IMR-90 (cell line): ENCODE results near the gene PARVB. TPM values are rescaled to one million over a fixed set of nuclear protein-coding genes. Genes with fewer than 3 reads are reported as not detected.

ENCODE experiments used
- ATAC-seq: fragments of 200-7000 bp; cut with Tn5 transposase; 2 replicates; pipeline ENCODE4 v1.9.1; 2020; ENCODE audit warnings: low read depth, mild to moderate bottlenecking, moderate library complexity
- BruUV-seq: library from RNA; stranded (reverse); fragments of 400-500 nt; replicated peaks from 2 replicates; lab custom pipeline; 2021; lab: Mats Ljungman, UMichigan
- CTCF ChIA-PET: fragments of 300-600 bp; formaldehyde crosslinking; extraction: SDS; loops from one replicate; lab custom pipeline; 2021; ENCODE audit warnings: antibody characterized with exemption; lab: Yijun Ruan, JAX
- POLR2A ChIA-PET: fragments of 300-600 bp; sonication (Branson Sonifier 250); formaldehyde crosslinking; loops from one replicate; lab custom pipeline; 2022; ENCODE audit warnings: antibody characterized with exemption; ENCODE audit not compliant: unreplicated experiment; lab: Charles Lee
- DNase-seq: peaks from one replicate; pipeline ENCODE4 v3.0.0; 2013
- H2AFZ ChIP-seq: replicated peaks from 2 replicates; pipeline ENCODE3; 2013; ENCODE audit warnings: low read length, mild to moderate bottlenecking; ENCODE audit not compliant: poor library complexity
- H2AK5ac ChIP-seq: 2 replicates; pipeline ENCODE4 v1.6.1; 2013; ENCODE audit warnings: low read depth, low read length, inconsistent platforms
- H2AK9ac ChIP-seq: replicated peaks from 2 replicates; pipeline ENCODE3; 2013; ENCODE audit warnings: mild to moderate bottlenecking, low read depth, low read length, moderate library complexity; ENCODE audit not compliant: poor library complexity
- H2BK120ac ChIP-seq: 2 replicates; pipeline ENCODE4 v1.6.1; 2013; ENCODE audit warnings: low read depth, low read length, inconsistent platforms
- H2BK15ac ChIP-seq: 3 replicates; pipeline ENCODE4 v1.6.1; 2013; ENCODE audit warnings: low read depth, low read length, inconsistent platforms
- H2BK20ac ChIP-seq: 2 replicates; pipeline ENCODE4 v1.6.1; 2013; ENCODE audit warnings: low read depth, mild to moderate bottlenecking, inconsistent platforms, low read length, moderate library complexity
- H2BK5ac ChIP-seq: 2 replicates; pipeline ENCODE4 v1.6.1; 2013; ENCODE audit warnings: mild to moderate bottlenecking, low read depth, low read length, inconsistent platforms; ENCODE audit not compliant: poor library complexity, severe bottlenecking
- H3K14ac ChIP-seq: replicated peaks from 2 replicates; pipeline ENCODE4 v1.6.1; 2013; ENCODE audit warnings: low read depth, low read length, inconsistent platforms
- H3K18ac ChIP-seq: 2 replicates; pipeline ENCODE4 v1.6.1; 2013; ENCODE audit warnings: low read depth, low read length, control low read depth
- H3K23ac ChIP-seq: 2 replicates; pipeline ENCODE4 v1.6.1; 2013; ENCODE audit warnings: low read depth, low read length, inconsistent platforms
- H3K27ac ChIP-seq: 2 replicates; pipeline ENCODE4 v1.5.1; 2013; ENCODE audit warnings: mild to moderate bottlenecking, control low read depth, low read length; ENCODE audit not compliant: insufficient read depth
- H3K27me3 ChIP-seq: 2 replicates; pipeline ENCODE4 v1.6.1; 2013; ENCODE audit warnings: low read length; ENCODE audit not compliant: control insufficient read depth, insufficient read depth
- H3K36me3 ChIP-seq: 2 replicates; pipeline ENCODE4 v1.6.1; 2013; ENCODE audit warnings: low read length, mixed read lengths; ENCODE audit not compliant: control insufficient read depth, insufficient read depth
- H3K4ac ChIP-seq: 2 replicates; pipeline ENCODE4 v1.6.1; 2013; ENCODE audit warnings: low read depth, low read length, inconsistent platforms
- H3K4me1 ChIP-seq: 2 replicates; pipeline ENCODE4 v1.6.1; 2013; ENCODE audit warnings: low read length, mixed read lengths; ENCODE audit not compliant: control insufficient read depth, insufficient read depth
- H3K4me2 ChIP-seq: 2 replicates; pipeline ENCODE4 v1.6.1; 2013; ENCODE audit warnings: low read depth, mild to moderate bottlenecking, control low read depth, low read length, moderate library complexity
- H3K4me3 ChIP-seq: 2 replicates; pipeline ENCODE4 v1.5.1; 2013; ENCODE audit warnings: low read depth, mild to moderate bottlenecking, control low read depth, low read length, moderate library complexity; ENCODE audit not compliant: insufficient read depth
- H3K56ac ChIP-seq: 2 replicates; pipeline ENCODE4 v1.6.1; 2013; ENCODE audit warnings: low read length, inconsistent platforms; ENCODE audit not compliant: insufficient read depth; ENCODE audit errors: extremely low read depth
- H3K79me1 ChIP-seq, 2 experiments: 2 replicates each; pipeline ENCODE4 v1.6.1; 2013; ENCODE audit warnings: low read length in 2 of 2, inconsistent platforms in 1 of 2, low read depth in 1 of 2
- H3K9ac ChIP-seq: 2 replicates; pipeline ENCODE4 v1.6.1; 2013; ENCODE audit warnings: low read depth, low read length, control low read depth
- H3K9me1 ChIP-seq: 2 replicates; pipeline ENCODE4 v1.6.1; 2013; ENCODE audit warnings: low read length, inconsistent platforms; ENCODE audit not compliant: insufficient read depth
- H3K9me3 ChIP-seq: 2 replicates; pipeline ENCODE4 v1.6.1; 2013; ENCODE audit warnings: low read length; ENCODE audit not compliant: control insufficient read depth, insufficient read depth
- H4K20me1 ChIP-seq: 2 replicates; pipeline ENCODE4 v1.6.1; 2013; ENCODE audit warnings: low read length, inconsistent platforms; ENCODE audit not compliant: insufficient read depth
- H4K5ac ChIP-seq: 2 replicates; pipeline ENCODE4 v1.6.1; 2013; ENCODE audit warnings: mild to moderate bottlenecking, low read depth, low read length, control low read depth
- H4K8ac ChIP-seq, 2 experiments: 2 replicates each; pipeline ENCODE4 v1.6.1; 2013; ENCODE audit warnings: low read depth in 2 of 2, low read length in 2 of 2, control low read depth in 1 of 2, inconsistent platforms in 1 of 2
- H4K91ac ChIP-seq: 2 replicates; pipeline ENCODE4 v1.6.1; 2013; ENCODE audit warnings: low read depth, low read length, inconsistent platforms; ENCODE audit not compliant: insufficient read depth
- BHLHE40 ChIP-seq: fragments of 150-350 bp; IDR thresholded peaks from 2 replicates; pipeline ENCODE4 v1.6.1; 2016; ENCODE audit warnings: mild to moderate bottlenecking, low read depth, low read length
- CEBPB ChIP-seq: IDR thresholded peaks from 2 replicates; pipeline ENCODE4 v1.6.1; 2012; ENCODE audit warnings: low read depth, low read length, improper control_type of control experiment
- CHD1 ChIP-seq: IDR thresholded peaks from 2 replicates; pipeline ENCODE4 v1.6.1; 2012; ENCODE audit warnings: low read depth, low read length, improper control_type of control experiment
- CTCF ChIP-seq: conservative IDR thresholded peaks from 2 replicates; pipeline ENCODE4 v1.5.1; 2012; ENCODE audit warnings: mild to moderate bottlenecking, low read depth, low read length, improper control_type of control experiment
- ELK1 ChIP-seq: fragments of 150-350 bp; IDR thresholded peaks from 2 replicates; pipeline ENCODE4 v1.6.1; 2016; ENCODE audit warnings: low read depth, mild to moderate bottlenecking, low read length, moderate library complexity, borderline replicate concordance
- FOS ChIP-seq: fragments of 150-350 bp; IDR thresholded peaks from 2 replicates; pipeline ENCODE4 v1.6.1; 2016; ENCODE audit warnings: low read depth, low read length
- MAFK ChIP-seq: IDR thresholded peaks from 2 replicates; pipeline ENCODE4 v1.6.1; 2012; ENCODE audit warnings: low read depth, low read length, improper control_type of control experiment
- MAZ ChIP-seq: IDR thresholded peaks from 2 replicates; pipeline ENCODE4 v1.6.1; 2012; ENCODE audit warnings: low read depth, mild to moderate bottlenecking, low read length, improper control_type of control experiment, moderate library complexity, borderline replicate concordance
- MXI1 ChIP-seq: IDR thresholded peaks from 2 replicates; pipeline ENCODE4 v1.6.1; 2012; ENCODE audit warnings: low read depth, mild to moderate bottlenecking, low read length, moderate library complexity, borderline replicate concordance
- NFE2L2 ChIP-seq: fragments of 150-350 bp; IDR thresholded peaks from 2 replicates; pipeline ENCODE4 v1.6.1; 2016; ENCODE audit warnings: low read depth, mild to moderate bottlenecking, low read length
- POLR2A ChIP-seq: IDR thresholded peaks from 2 replicates; pipeline ENCODE4 v1.6.1; 2012; ENCODE audit warnings: mild to moderate bottlenecking, low read depth, low read length
- RAD21 ChIP-seq: IDR thresholded peaks from 2 replicates; pipeline ENCODE4 v1.6.1; 2012; ENCODE audit warnings: low read length, improper control_type of control experiment
- RCOR1 ChIP-seq: IDR thresholded peaks from 2 replicates; pipeline ENCODE4 v1.6.1; 2012; ENCODE audit warnings: mild to moderate bottlenecking, low read length, improper control_type of control experiment; ENCODE audit not compliant: insufficient replicate concordance
- RFX5 ChIP-seq: IDR thresholded peaks from 2 replicates; pipeline ENCODE4 v1.8.0; 2012; ENCODE audit warnings: low read depth, mild to moderate bottlenecking, low read length, moderate library complexity
- SMC3 ChIP-seq: fragments of 150-350 bp; IDR thresholded peaks from 2 replicates; pipeline ENCODE4 v1.6.1; 2016; ENCODE audit warnings: low read depth, mild to moderate bottlenecking, antibody characterized with exemption, low read length, moderate library complexity
- USF2 ChIP-seq: fragments of 150-350 bp; IDR thresholded peaks from 2 replicates; pipeline ENCODE4 v1.6.1; 2017; ENCODE audit warnings: mild to moderate bottlenecking, antibody characterized with exemption, low read length, low read depth
- WGBS, 2 experiments: methylation state at CpG; one replicate each; pipeline versions ENCODE4 v1.1.5 to v1.1.7; 2013; ENCODE audit warnings: missing lambda C conversion rate in 2 of 2; ENCODE audit not compliant: insufficient read length in 1 of 2; ENCODE audit errors: extremely low coverage in 2 of 2; 5-methylcytosine and 5-hydroxymethylcytosine counted together
- dilution Hi-C: fragments of 300-500 bp; cut with HindIII; formaldehyde crosslinking; loops from one replicate; pipeline ENCODE4 v1.14.3; 2018; ENCODE audit warnings: low sequenced_read_pairs; ENCODE audit not compliant: unreplicated experiment
- in situ Hi-C: fragments of 300-500 bp; cut with MboI; formaldehyde crosslinking; loops from 3 replicates; pipeline ENCODE4 v1.14.3; 2019; ENCODE audit warnings: low sequenced_read_pairs, inconsistent platforms, mixed read lengths
- intact Hi-C: fragments of 100-400 bp; cut with micrococcal nuclease; formaldehyde crosslinking; loops from 2 replicates; pipeline ENCODE4 v1.10.0; 2022
- polyA plus RNA-seq, 3 experiments: library from polyadenylated mRNA; depleted of rRNA; stranded (reverse); fragments of >200 nt; gene quantifications; 2 replicates each; pipeline ENCODE4 v1.2.3, GENCODE V29; 2012; ENCODE audit warnings: low replicate concordance in 1 of 3
- total RNA-seq: library from RNA; depleted of rRNA; stranded (reverse); fragments of >200 nt; gene quantifications from 2 replicates; pipeline ENCODE4 v1.2.3, GENCODE V29; 2012

The PARVB gene
- total and polyA plus RNA-seq, 2 of the 4 experiments (the other 2 are of a cell fraction): 44.3 to 53.9 TPM

GRCh38 chr22:44168206-44168605, 144.1 kb downstream of the PARVB start:
- H2AK9ac ChIP-seq: no peak overlapping the region
- BruUV-seq: no TSS peak
- no peak overlapping the region for H3K18ac ChIP-seq
- H2BK5ac ChIP-seq: no peak overlapping the region
- POLR2A ChIA-PET: no interaction called here
- no peak overlapping the region for H3K56ac ChIP-seq
- H3K9me3 ChIP-seq: no peaks in the 10 kb centered on the region
- H3K9ac ChIP-seq: no peak overlapping the region
- no peak overlapping the region for H4K5ac ChIP-seq
- no peak overlapping the region for H3K27ac ChIP-seq
- TF ChIP-seq BHLHE40 (no peak), CTCF (no peak), MAZ (no peak), USF2 (no peak), RCOR1 (no peak), ELK1 (no peak), RAD21 (no peak), POLR2A (no peak), NFE2L2 (no peak), CEBPB (no peak), MXI1 (no peak), RFX5 (no peak), MAFK (no peak), CHD1 (no peak), FOS (no peak), SMC3 (no peak)
- H3K23ac ChIP-seq: no peak overlapping the region
- H3K4me3 ChIP-seq: no peak overlapping the region
- no peak overlapping the region for H2BK20ac ChIP-seq
- no peaks in the 10 kb centered on the region for H4K20me1 ChIP-seq
- no peak overlapping the region for H2BK120ac ChIP-seq
- no peaks in the 10 kb centered on the region for H3K27me3 ChIP-seq
- ATAC-seq (no peak), DNase-seq (no peak)
- H3K9me1 ChIP-seq: peaks cover 4% of the 10 kb centered on the region; the same call in 1 of the 2 replicates
- no peak overlapping the region for H3K14ac ChIP-seq
- H3K4me2 ChIP-seq: no peak overlapping the region
- H3K4ac ChIP-seq: no peak overlapping the region
- H3K79me1 ChIP-seq: no peaks in the 10 kb centered on the region
- dilution Hi-C loops: no loop called here
- CTCF ChIA-PET: no interaction called here
- H2AFZ ChIP-seq: no peak overlapping the region
- no peak overlapping the region for H2BK15ac ChIP-seq
- intact Hi-C loops: no loop called here
- no peak overlapping the region for H4K91ac ChIP-seq
- WGBS, 2 experiments: 95% methylated on average over 4 of the region's 13 CpGs; no CpG with 5 or more reads in 1 of the 2 experiments
- H4K8ac ChIP-seq: no peak overlapping the region
- H3K36me3 ChIP-seq: peaks cover 3% of the 10 kb centered on the region; the same call in 1 of the 2 replicates
- in situ Hi-C loops: no loop called here
- no peaks in the 10 kb centered on the region for H3K4me1 ChIP-seq
- H2AK5ac ChIP-seq: no peak overlapping the region
